H9 (cell line): Measurements from ENCODE around the gene MB. TPM values are rescaled to one million over a fixed set of nuclear protein-coding genes. Genes with fewer than 3 reads are reported as not detected.

Experiments used
- DNase-seq: peaks from one replicate; pipeline ENCODE4 v3.0.0-alpha.2; 2017
- H2AFZ ChIP-seq: one replicate; pipeline ENCODE4 v1.6.1; 2013; ENCODE audit warnings: mild to moderate bottlenecking, low read length, control low read depth, moderate library complexity
- H2AK5ac ChIP-seq: 2 replicates; pipeline ENCODE4 v1.6.1; 2013; ENCODE audit warnings: low read length, control low read depth, mixed read lengths; ENCODE audit not compliant: insufficient read length
- H2BK120ac ChIP-seq: one replicate; pipeline ENCODE4 v1.6.1; 2013; ENCODE audit warnings: low read depth, mild to moderate bottlenecking, low read length, control low read depth, inconsistent platforms; ENCODE audit not compliant: poor library complexity, severe bottlenecking
- H2BK12ac ChIP-seq: 2 replicates; pipeline ENCODE4 v1.6.1; 2013; ENCODE audit warnings: low read length, control low read depth, mixed read lengths, low read depth; ENCODE audit not compliant: insufficient read length
- H2BK15ac ChIP-seq: 2 replicates; pipeline ENCODE4 v1.6.1; 2013; ENCODE audit warnings: low read depth, low read length, control low read depth
- H2BK20ac ChIP-seq: one replicate; pipeline ENCODE4 v1.6.1; 2013; ENCODE audit warnings: low read depth, mild to moderate bottlenecking, low read length, control low read depth, inconsistent platforms; ENCODE audit not compliant: poor library complexity, severe bottlenecking
- H2BK5ac ChIP-seq: 2 replicates; pipeline ENCODE4 v1.6.1; 2013; ENCODE audit warnings: low read length, control low read depth, mixed read lengths; ENCODE audit not compliant: insufficient read length
- H3K14ac ChIP-seq: 2 replicates; pipeline ENCODE4 v1.6.1; 2013; ENCODE audit warnings: low read length, control low read depth; ENCODE audit not compliant: insufficient read depth
- H3K18ac ChIP-seq: 2 replicates; pipeline ENCODE4 v1.6.1; 2013; ENCODE audit warnings: low read depth, mild to moderate bottlenecking, mixed read lengths, low read length, control low read depth; ENCODE audit not compliant: insufficient read length
- H3K23ac ChIP-seq: 2 replicates; pipeline ENCODE4 v1.6.1; 2013; ENCODE audit warnings: low read length, control low read depth, mixed read lengths, low read depth; ENCODE audit not compliant: insufficient read length
- H3K23me2 ChIP-seq: 2 replicates; pipeline ENCODE4 v1.6.1; 2013; ENCODE audit warnings: low read depth, mild to moderate bottlenecking, mixed read lengths, low read length, control low read depth; ENCODE audit not compliant: insufficient read length, poor library complexity, severe bottlenecking
- H3K27ac ChIP-seq: 2 replicates; pipeline ENCODE4 v1.5.1; 2013; ENCODE audit warnings: low read length, control low read depth, mixed read lengths, low read depth; ENCODE audit not compliant: insufficient read length
- H3K27me3 ChIP-seq: 2 replicates; pipeline ENCODE4 v1.6.1; 2013; ENCODE audit warnings: low read length, control low read depth, inconsistent platforms; ENCODE audit not compliant: insufficient read depth
- H3K4ac ChIP-seq: 2 replicates; pipeline ENCODE4 v1.6.1; 2013; ENCODE audit warnings: low read depth, mild to moderate bottlenecking, control low read depth, inconsistent platforms, low read length, moderate library complexity
- H3K4me1 ChIP-seq: 2 replicates; pipeline ENCODE4 v1.6.1; 2013; ENCODE audit warnings: low read length, control low read depth, inconsistent platforms; ENCODE audit not compliant: insufficient read depth
- H3K4me2 ChIP-seq: 2 replicates; pipeline ENCODE4 v1.6.1; 2013; ENCODE audit warnings: low read length, control low read depth, mixed read lengths; ENCODE audit not compliant: insufficient read length, insufficient read depth
- H3K56ac ChIP-seq: 2 replicates; pipeline ENCODE4 v1.6.1; 2013; ENCODE audit warnings: low read depth, mild to moderate bottlenecking, mixed read lengths, low read length, control low read depth; ENCODE audit not compliant: insufficient read length
- H3K79me1 ChIP-seq: 2 replicates; pipeline ENCODE4 v1.6.1; 2013; ENCODE audit warnings: low read depth, mild to moderate bottlenecking, moderate library complexity, low read length, control low read depth, inconsistent platforms; ENCODE audit not compliant: insufficient read depth, poor library complexity, severe bottlenecking
- H3K79me2 ChIP-seq: 2 replicates; pipeline ENCODE4 v1.6.1; 2013; ENCODE audit warnings: low read length, control low read depth, inconsistent platforms; ENCODE audit not compliant: insufficient read depth
- H3K9ac ChIP-seq: 2 replicates; pipeline ENCODE4 v1.6.1; 2013; ENCODE audit warnings: low read length, control low read depth, mixed read lengths; ENCODE audit not compliant: insufficient read length; ENCODE audit errors: extremely low read depth
- H3K9me3 ChIP-seq: one replicate; pipeline ENCODE4 v1.6.1; 2013; ENCODE audit warnings: low read depth, low read length, inconsistent platforms; ENCODE audit not compliant: control insufficient read depth
- H3T11ph ChIP-seq: one replicate; pipeline ENCODE4 v1.6.1; 2013; ENCODE audit warnings: mild to moderate bottlenecking, low read length, control low read depth, inconsistent platforms
- H4K20me1 ChIP-seq: one replicate; pipeline ENCODE4 v1.6.1; 2013; ENCODE audit not compliant: control insufficient read depth, insufficient read length, insufficient read depth
- H4K5ac ChIP-seq: 2 replicates; pipeline ENCODE4 v1.6.1; 2013; ENCODE audit warnings: low read depth, mild to moderate bottlenecking, mixed read lengths, low read length, control low read depth; ENCODE audit not compliant: insufficient read length
- H4K8ac ChIP-seq: replicated peaks from 2 replicates; pipeline ENCODE4 v1.6.1; 2013; ENCODE audit warnings: low read length, control low read depth, mixed read lengths, low read depth; ENCODE audit not compliant: insufficient read length
- H4K91ac ChIP-seq: 2 replicates; pipeline ENCODE4 v1.6.1; 2013; ENCODE audit warnings: low read depth, mild to moderate bottlenecking, moderate library complexity, mixed read lengths, low read length, control low read depth; ENCODE audit not compliant: insufficient read length
- H3K27ac Mint-ChIP-seq, 3 experiments: 2 replicates in 2 of 3; 3 replicates in 1 of 3; pipeline ENCODE4 v1.8.0; 2020 to 2021; ENCODE audit warnings: mixed read lengths in 3 of 3, mild to moderate bottlenecking in 1 of 3, moderate library complexity in 1 of 3
- H3K27me3 Mint-ChIP-seq: 2 replicates; pipeline ENCODE4 v1.8.0; 2021; ENCODE audit warnings: low read depth, mild to moderate bottlenecking, moderate library complexity, mixed read lengths
- H3K36me3 Mint-ChIP-seq, 3 experiments: 2 replicates in 2 of 3; 3 replicates in 1 of 3; pipeline ENCODE4 v1.8.0; 2020 to 2021; ENCODE audit warnings: low read depth in 3 of 3, mixed read lengths in 3 of 3; ENCODE audit not compliant: insufficient read depth in 1 of 3
- H3K4me1 Mint-ChIP-seq, 2 experiments: 2 replicates each; pipeline ENCODE4 v1.8.0; 2020; ENCODE audit warnings: mixed read lengths in 2 of 2
- H3K4me3 Mint-ChIP-seq, 2 experiments: 2 replicates in 1 of 2; 3 replicates in 1 of 2; pipeline ENCODE4 v1.8.0; 2020 to 2021; ENCODE audit warnings: mild to moderate bottlenecking in 2 of 2, mixed read lengths in 2 of 2, moderate library complexity in 1 of 2
- H3K9me3 Mint-ChIP-seq, 2 experiments: 2 replicates in 1 of 2; 3 replicates in 1 of 2; pipeline ENCODE4 v1.8.0; 2020; ENCODE audit warnings: mild to moderate bottlenecking in 2 of 2, mixed read lengths in 2 of 2, moderate library complexity in 1 of 2
- WGBS: extraction: QIAGEN DNeasy Blood & Tissue Kit; methylation state at CpG from one replicate; pipeline ENCODE4 v1.1.7; 2013; ENCODE audit warnings: missing lambda C conversion rate, low lambda C conversion rate, mixed read lengths; ENCODE audit not compliant: insufficient read length; ENCODE audit errors: extremely low coverage; 5-methylcytosine and 5-hydroxymethylcytosine counted together
- total RNA-seq: library from RNA; stranded (reverse); gene quantifications from 2 replicates; pipeline ENCODE4 v1.2.1, GENCODE V29; 2021
- TF ChIP-seq, protein P1 (sequence below): fragments of 200-600 bp; sonication (generic); conservative IDR thresholded peaks from 3 replicates; pipeline ENCODE4 v1.8.0; 2021; ENCODE audit warnings: antibody characterized with exemption, mild to moderate bottlenecking

MB gene
- total RNA-seq, 1 experiment from 2014 or later: 0.55 TPM

DNA sequence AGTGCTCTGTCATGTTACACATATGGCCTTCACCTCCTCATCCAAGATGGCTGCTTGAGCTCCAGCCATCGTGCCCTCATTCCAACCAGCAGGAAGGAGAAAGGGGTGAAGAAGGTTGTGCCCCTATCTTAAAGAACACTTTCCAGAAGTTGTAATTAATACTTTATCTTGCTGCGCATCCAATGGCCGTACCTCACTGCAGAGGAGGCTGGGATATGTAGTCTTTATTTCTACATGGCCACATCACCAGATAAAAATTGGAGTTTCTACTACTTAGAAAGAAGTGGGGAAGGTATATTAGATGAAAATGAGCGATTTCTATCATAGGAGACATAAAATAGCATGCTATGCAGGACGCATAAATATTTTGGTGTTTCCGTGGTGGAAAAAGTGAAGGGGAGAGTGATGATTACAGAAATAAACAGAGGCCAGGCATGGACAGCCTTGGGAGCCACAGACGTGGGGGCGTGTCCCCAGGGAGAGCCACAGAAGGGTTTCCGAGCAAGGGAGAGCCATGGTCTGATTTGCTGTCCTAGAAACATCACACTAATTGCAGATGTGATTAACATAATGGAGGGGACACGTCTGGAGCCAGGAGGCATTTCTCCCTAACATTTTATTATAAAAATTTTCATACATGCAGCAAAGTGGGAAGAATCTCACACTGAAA, 8.8 kb upstream of the MB start:
- Histone ChIP-seq H2BK20ac (no peak overlapping the region), H3K27ac (no peak overlapping the region), H3T11ph (no peak overlapping the region), H3K27me3 (no peaks in the 10 kb centered on the region), H2BK120ac (no peak overlapping the region), H3K4me1 (no peaks in the 10 kb centered on the region), H2AFZ (no peak overlapping the region), H2BK15ac (no peak overlapping the region), H3K14ac (no peak overlapping the region), H3K4me2 (no peak overlapping the region), H3K9ac (no peak overlapping the region), H3K4ac (no peak overlapping the region), H4K5ac (no peak overlapping the region), H2AK5ac (no peak overlapping the region), H3K79me1 (no peaks in the 10 kb centered on the region), H3K79me2 (no peaks in the 10 kb centered on the region), H2BK5ac (no peak overlapping the region), H3K23ac (no peak overlapping the region), H4K91ac (no peak overlapping the region), H4K20me1 (no peaks in the 10 kb centered on the region), H3K18ac (no peak overlapping the region), H3K23me2 (peaks cover 8% of the 10 kb centered on the region), H4K8ac (no peak overlapping the region), H3K9me3 (no peaks in the 10 kb centered on the region), H2BK12ac (no peak overlapping the region), H3K56ac (no peak overlapping the region)
- no peak overlapping the region for H3K27ac Mint-ChIP-seq
- peaks cover 0 to 3% of the 10 kb centered on the region in 2 experiments; a peak in 2 of 5 replicates for H3K9me3 Mint-ChIP-seq
- TF ChIP-seq, protein P1, sequence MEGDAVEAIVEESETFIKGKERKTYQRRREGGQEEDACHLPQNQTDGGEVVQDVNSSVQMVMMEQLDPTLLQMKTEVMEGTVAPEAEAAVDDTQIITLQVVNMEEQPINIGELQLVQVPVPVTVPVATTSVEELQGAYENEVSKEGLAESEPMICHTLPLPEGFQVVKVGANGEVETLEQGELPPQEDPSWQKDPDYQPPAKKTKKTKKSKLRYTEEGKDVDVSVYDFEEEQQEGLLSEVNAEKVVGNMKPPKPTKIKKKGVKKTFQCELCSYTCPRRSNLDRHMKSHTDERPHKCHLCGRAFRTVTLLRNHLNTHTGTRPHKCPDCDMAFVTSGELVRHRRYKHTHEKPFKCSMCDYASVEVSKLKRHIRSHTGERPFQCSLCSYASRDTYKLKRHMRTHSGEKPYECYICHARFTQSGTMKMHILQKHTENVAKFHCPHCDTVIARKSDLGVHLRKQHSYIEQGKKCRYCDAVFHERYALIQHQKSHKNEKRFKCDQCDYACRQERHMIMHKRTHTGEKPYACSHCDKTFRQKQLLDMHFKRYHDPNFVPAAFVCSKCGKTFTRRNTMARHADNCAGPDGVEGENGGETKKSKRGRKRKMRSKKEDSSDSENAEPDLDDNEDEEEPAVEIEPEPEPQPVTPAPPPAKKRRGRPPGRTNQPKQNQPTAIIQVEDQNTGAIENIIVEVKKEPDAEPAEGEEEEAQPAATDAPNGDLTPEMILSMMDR: no peak
- no peak overlapping the region for H3K4me3 Mint-ChIP-seq
- WGBS: no CpG with 5 or more reads among the region's 10 CpGs
- peaks cover 28 to 33% of the 10 kb centered on the region in 2 experiments for H3K4me1 Mint-ChIP-seq
- no peak for DNase-seq
- H3K27me3 Mint-ChIP-seq: peaks cover 3% of the 10 kb centered on the region
- peaks cover 0 to 3% (median 0%) of the 10 kb centered on the region in 3 experiments; a peak in 1 of 7 replicates for H3K36me3 Mint-ChIP-seq
